Smooth muscle cell (in vitro differentiated cells): ENCODE results near the gene ATP7A. TPM values are rescaled to one million over a fixed set of nuclear protein-coding genes. Genes with fewer than 3 reads are reported as not detected.

Experiments used
- DNase-seq: peaks from one replicate; lab custom pipeline; 2025; ENCODE audit not compliant: unreplicated experiment; lab: John Stamatoyannopoulos, UW
- H2AFZ ChIP-seq: fragments of 200-600 bp; sonication (generic); 2 replicates; pipeline ENCODE4 v1.6.0; 2016; ENCODE audit warnings: antibody characterized with exemption, low read depth, mild to moderate bottlenecking
- H3F3A ChIP-seq: fragments of 200-600 bp; sonication (generic); 2 replicates; pipeline ENCODE4 v1.6.0; 2017; ENCODE audit warnings: antibody characterized with exemption, low read depth
- H3K27ac ChIP-seq: fragments of 200-600 bp; sonication (generic); 2 replicates; pipeline ENCODE4 v1.5.1; 2016; ENCODE audit warnings: low read depth, mild to moderate bottlenecking
- H3K27me3 ChIP-seq: fragments of 200-600 bp; sonication (generic); 2 replicates; pipeline ENCODE4 v1.6.1; 2016; ENCODE audit warnings: low read depth, mild to moderate bottlenecking
- H3K36me3 ChIP-seq: fragments of 200-600 bp; sonication (generic); 2 replicates; pipeline ENCODE4 v1.5.1; 2016; ENCODE audit warnings: low read depth
- H3K4me1 ChIP-seq: fragments of 200-600 bp; sonication (generic); 2 replicates; pipeline ENCODE4 v1.5.1; 2016; ENCODE audit warnings: low read depth
- H3K4me2 ChIP-seq: fragments of 200-600 bp; sonication (generic); 2 replicates; pipeline ENCODE4 v1.6.0; 2016; ENCODE audit warnings: mild to moderate bottlenecking
- H3K4me3 ChIP-seq: fragments of 200-600 bp; sonication (generic); 2 replicates; pipeline ENCODE4 v1.5.1; 2016; ENCODE audit warnings: mild to moderate bottlenecking
- H3K79me2 ChIP-seq: fragments of 200-600 bp; sonication (generic); 2 replicates; pipeline ENCODE4 v1.6.0; 2016; ENCODE audit warnings: low read depth, mild to moderate bottlenecking
- H3K9ac ChIP-seq: fragments of 200-600 bp; sonication (generic); 2 replicates; pipeline ENCODE4 v1.6.0; 2016; ENCODE audit warnings: low read depth
- H3K9me3 ChIP-seq: fragments of 200-600 bp; sonication (generic); replicated peaks from 2 replicates; pipeline ENCODE4 v1.5.1; 2016; ENCODE audit warnings: low read depth
- H4K20me1 ChIP-seq: fragments of 200-600 bp; sonication (generic); 2 replicates; pipeline ENCODE4 v1.6.0; 2016; ENCODE audit warnings: low read depth
- CTCF ChIP-seq: fragments of 200-600 bp; sonication (generic); IDR thresholded peaks from 2 replicates; pipeline ENCODE4 v1.5.1; 2017; ENCODE audit warnings: borderline replicate concordance, mild to moderate bottlenecking, antibody characterized with exemption; ENCODE audit not compliant: insufficient read depth, poor library complexity, severe bottlenecking
- WGBS: methylation state at CpG from one replicate; pipeline ENCODE4 v1.1.7; 2016; ENCODE audit warnings: low lambda C conversion rate; 5-methylcytosine and 5-hydroxymethylcytosine counted together
- polyA plus RNA-seq: library from polyadenylated mRNA; unstranded; fragments of >200 nt; fragmentation: Nextera tagmentation; extraction: Ambion mirVana; gene quantifications from 2 replicates; pipeline ENCODE4 v1.2.1, GENCODE V29; 2016
- total RNA-seq: library from RNA; depleted of rRNA; stranded (reverse); fragments of >200 nt; gene quantifications from 2 replicates; pipeline ENCODE4 v1.2.3, GENCODE V29; 2014

Gene ATP7A
- total and polyA plus RNA-seq, 2 experiments from 2014 or later: 7.2 to 20.5 TPM

- Histone ChIP-seq H3K27me3 (no peaks in the 10 kb centered on the region), H3K36me3 (no peaks in the 10 kb centered on the region), H3F3A (no peaks in the 10 kb centered on the region), H3K4me2 (no peak overlapping the region), H3K9me3 (peaks cover 6% of the 10 kb centered on the region), H3K4me3 (no peak overlapping the region), H3K27ac (no peak overlapping the region), H2AFZ (no peak overlapping the region), H3K9ac (no peak overlapping the region), H3K79me2 (no peaks in the 10 kb centered on the region), H3K4me1 (no peaks in the 10 kb centered on the region), H4K20me1 (no peaks in the 10 kb centered on the region)
- TF ChIP-seq CTCF: no peak
- 86% methylated on average over 1 of the region's 1 CpG for WGBS
- no peak for DNase-seq
Observed at GRCh38 chrX:77977518-77977917, 67.0 kb downstream of the ATP7A start.

DNA sequence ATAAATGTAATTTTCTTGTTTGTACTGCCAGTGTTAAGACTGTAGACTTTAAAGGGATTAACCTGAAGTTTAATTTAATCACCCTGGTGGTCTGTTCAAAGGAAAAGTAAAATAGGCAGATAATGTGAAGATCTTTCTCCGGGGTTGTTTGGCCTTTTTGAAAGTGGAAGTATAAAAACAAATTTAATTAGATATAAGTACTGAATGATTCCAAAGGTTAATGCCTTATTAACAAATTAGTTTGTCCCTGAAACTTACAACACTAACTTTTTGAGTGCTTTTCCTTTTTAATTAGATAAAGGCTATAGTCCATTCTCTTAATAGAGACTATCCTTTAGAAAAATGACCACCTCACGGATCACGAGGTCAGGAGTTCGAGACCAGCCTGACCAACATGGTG lies 69.4 kb downstream of the ATP7A start:
- H3K27ac ChIP-seq: no peak overlapping the region
- 89% methylated on average over 4 of the region's 4 CpGs for WGBS
- no peak overlapping the region for H3K4me2 ChIP-seq
- H3K9me3 ChIP-seq: no peaks in the 10 kb centered on the region
- H3K4me1 ChIP-seq: no peaks in the 10 kb centered on the region
- TF ChIP-seq CTCF: no peak
- H3F3A ChIP-seq: no peaks in the 10 kb centered on the region
- no peak for DNase-seq
- no peaks in the 10 kb centered on the region for H3K27me3 ChIP-seq
- no peak overlapping the region for H2AFZ ChIP-seq
- no peaks in the 10 kb centered on the region for H3K79me2 ChIP-seq
- no peaks in the 10 kb centered on the region for H4K20me1 ChIP-seq
- H3K4me3 ChIP-seq: no peak overlapping the region
- no peaks in the 10 kb centered on the region for H3K36me3 ChIP-seq
- no peak overlapping the region for H3K9ac ChIP-seq

DNA sequence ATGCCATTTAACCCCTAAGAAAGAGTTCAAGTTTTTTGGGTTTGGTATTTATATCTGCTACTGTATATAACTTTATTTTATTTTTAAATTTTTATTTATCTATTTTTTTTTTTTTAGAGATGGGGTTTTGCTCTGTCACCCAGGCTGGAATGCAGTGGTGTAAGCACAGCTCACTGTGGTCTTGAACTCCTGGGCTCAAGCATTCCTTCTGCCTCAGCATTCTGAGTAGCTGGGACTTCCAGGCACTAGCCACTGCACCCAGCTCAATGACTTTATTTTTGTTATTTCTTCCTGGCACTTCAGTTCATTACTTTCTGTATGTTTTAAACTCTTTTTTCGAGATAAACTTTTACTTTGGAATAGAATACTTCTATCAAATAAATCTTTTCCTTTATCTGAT lies 101.4 kb downstream of the ATP7A start:
- H2AFZ ChIP-seq: no peak overlapping the region
- H3K79me2 ChIP-seq: no peaks in the 10 kb centered on the region
- H3K4me3 ChIP-seq: no peak overlapping the region
- H3K4me1 ChIP-seq: no peaks in the 10 kb centered on the region
- no peak overlapping the region for H3K27ac ChIP-seq
- no peak overlapping the region for H3K4me2 ChIP-seq
- no peaks in the 10 kb centered on the region for H3F3A ChIP-seq
- no peak overlapping the region for H3K9ac ChIP-seq
- 68% methylated on average over 1 of the region's 1 CpG for WGBS
- no peaks in the 10 kb centered on the region for H3K27me3 ChIP-seq
- peaks cover 5% of the 10 kb centered on the region for H3K36me3 ChIP-seq
- no peaks in the 10 kb centered on the region for H3K9me3 ChIP-seq
- no peaks in the 10 kb centered on the region for H4K20me1 ChIP-seq
- no peak for DNase-seq
- TF ChIP-seq CTCF: no peak
